AG04449 (cell line): ENCODE measurements around the gene KRT13.

Experiments used
- CTCF ChIA-PET: fragments of 350-600 bp; formaldehyde crosslinking; extraction: SDS; loops from one replicate; lab custom pipeline; 2021; ENCODE audit warnings: antibody characterized with exemption; lab: Yijun Ruan, JAX
- POLR2A ChIA-PET: fragments of 400-600, 350-600 bp; formaldehyde crosslinking; extraction: SDS; loops from one replicate; lab custom pipeline; 2020; ENCODE audit warnings: antibody characterized with exemption, inconsistent platforms; lab: Yijun Ruan, JAX
- DNase-seq: peaks from one replicate; pipeline ENCODE4 v3.0.0-alpha.2; 2010; ENCODE audit warnings: low read depth, low spot score
- H3K4me3 ChIP-seq: 2 replicates; pipeline ENCODE4 v1.5.1; 2011; ENCODE audit warnings: low read depth, mild to moderate bottlenecking, control low read depth, low read length
- TF ChIP-seq, protein P1 (sequence below): IDR thresholded peaks from one replicate; pipeline ENCODE4 v1.5.1; 2011; ENCODE audit warnings: mild to moderate bottlenecking, moderate library complexity, low read length, control low read depth, inconsistent platforms; ENCODE audit not compliant: insufficient read depth; ENCODE audit errors: missing control alignments

The KRT13 gene

DNA sequence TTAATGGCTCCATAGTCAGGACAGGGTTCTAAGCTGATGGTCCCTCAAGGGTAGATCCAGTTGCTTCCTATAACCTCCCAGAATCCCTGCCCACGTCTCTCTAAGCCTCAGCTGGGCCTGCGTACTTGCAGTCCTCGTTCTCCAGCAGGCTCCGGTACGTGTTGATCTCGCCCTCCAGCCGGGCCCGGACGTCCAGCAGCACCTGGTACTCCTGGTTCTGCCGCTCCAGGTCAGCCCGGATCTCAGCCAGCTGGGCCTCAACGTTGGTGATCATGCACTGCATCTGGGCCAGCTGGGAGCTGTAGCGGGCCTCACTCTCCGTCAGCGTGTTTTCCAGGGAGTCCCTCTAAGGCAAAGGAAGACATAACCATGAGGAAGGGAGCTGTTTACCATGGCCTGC is 42.7 kb downstream of the KRT13 start:
- TF ChIP-seq, protein P1, sequence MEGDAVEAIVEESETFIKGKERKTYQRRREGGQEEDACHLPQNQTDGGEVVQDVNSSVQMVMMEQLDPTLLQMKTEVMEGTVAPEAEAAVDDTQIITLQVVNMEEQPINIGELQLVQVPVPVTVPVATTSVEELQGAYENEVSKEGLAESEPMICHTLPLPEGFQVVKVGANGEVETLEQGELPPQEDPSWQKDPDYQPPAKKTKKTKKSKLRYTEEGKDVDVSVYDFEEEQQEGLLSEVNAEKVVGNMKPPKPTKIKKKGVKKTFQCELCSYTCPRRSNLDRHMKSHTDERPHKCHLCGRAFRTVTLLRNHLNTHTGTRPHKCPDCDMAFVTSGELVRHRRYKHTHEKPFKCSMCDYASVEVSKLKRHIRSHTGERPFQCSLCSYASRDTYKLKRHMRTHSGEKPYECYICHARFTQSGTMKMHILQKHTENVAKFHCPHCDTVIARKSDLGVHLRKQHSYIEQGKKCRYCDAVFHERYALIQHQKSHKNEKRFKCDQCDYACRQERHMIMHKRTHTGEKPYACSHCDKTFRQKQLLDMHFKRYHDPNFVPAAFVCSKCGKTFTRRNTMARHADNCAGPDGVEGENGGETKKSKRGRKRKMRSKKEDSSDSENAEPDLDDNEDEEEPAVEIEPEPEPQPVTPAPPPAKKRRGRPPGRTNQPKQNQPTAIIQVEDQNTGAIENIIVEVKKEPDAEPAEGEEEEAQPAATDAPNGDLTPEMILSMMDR = no peak
- no peak for DNase-seq
- CTCF ChIA-PET = interaction anchor here (1.0 to 4.0 kb wide), 2 partner anchors 86 to 843 kb away, joined by 3 to 14 read pairs; no protein-coding TSS in a partner anchor
- H3K4me3 ChIP-seq = no peak overlapping the region
- POLR2A ChIA-PET = no interaction called here

DNA sequence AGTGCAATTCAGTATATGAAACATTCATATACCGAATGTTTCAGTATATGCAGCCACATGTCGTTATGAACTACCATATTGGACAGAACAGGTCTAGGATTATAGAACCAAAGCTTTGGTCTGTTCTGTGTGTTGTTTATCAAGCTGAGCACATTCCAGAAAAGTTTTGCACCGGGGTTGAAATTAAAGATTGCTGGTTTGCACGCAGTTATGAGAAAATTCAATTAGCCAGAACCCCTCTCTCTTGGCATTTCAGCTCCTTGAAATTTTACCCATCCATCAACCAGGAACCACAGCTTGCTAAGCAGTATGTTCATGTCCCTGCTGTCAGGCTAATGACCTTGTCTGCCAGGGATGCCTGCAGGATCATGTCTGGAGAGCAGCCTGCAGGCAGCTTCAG is 47.7 kb downstream of the KRT13 start:
- CTCF ChIA-PET = interaction anchor here (1.0 to 3.5 kb wide), 6 partner anchors 13 to 205 kb away, joined by 3 to 17 read pairs (median 4); no protein-coding TSS in a partner anchor
- POLR2A ChIA-PET = no interaction called here
- no peak for DNase-seq

DNA sequence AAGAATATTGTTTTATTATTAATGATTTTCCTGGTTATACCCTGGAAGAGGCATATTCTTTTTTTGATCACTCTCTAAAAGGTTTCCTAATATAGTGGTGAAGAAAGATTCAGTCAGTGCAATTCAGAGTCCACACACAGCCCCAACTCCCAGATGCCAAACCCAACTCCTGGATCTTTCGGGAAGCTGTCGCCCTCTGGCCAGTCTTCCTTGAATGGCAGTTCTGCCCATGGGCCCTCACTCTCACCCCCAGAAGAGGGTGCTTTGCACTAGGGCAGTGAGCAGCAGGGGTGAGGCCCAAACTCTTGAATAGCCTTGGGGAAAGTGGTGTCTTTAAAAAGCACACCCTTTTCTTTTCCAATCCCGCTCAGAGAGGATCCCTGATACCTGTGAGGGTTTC is 49.2 kb downstream of the KRT13 start:
- H3K4me3 ChIP-seq = no peak overlapping the region
- DNase-seq = no peak
- CTCF ChIA-PET = interaction anchor here (3.5 kb wide), 1 partner anchor 93 kb away, joined by 17 read pairs; no protein-coding TSS in a partner anchor
- TF ChIP-seq, protein P1 = no peak
- POLR2A ChIA-PET = no interaction called here

More for the DNA sequence above, 47.7 kb downstream of the KRT13 start:
- H3K4me3 ChIP-seq = no peak overlapping the region
- TF ChIP-seq, protein P1 = no peak

- POLR2A ChIA-PET = no interaction called here
- DNase-seq = no peak
- no peak overlapping the region for H3K4me3 ChIP-seq
- CTCF ChIA-PET = interaction anchor here (1.1 kb wide), 1 partner anchor 93 kb away, joined by 3 read pairs; no protein-coding TSS in a partner anchor
- TF ChIP-seq, protein P1 = no peak
Observed at GRCh38 chr17:41455236-41455635, 50.2 kb downstream of the KRT13 start.

DNA sequence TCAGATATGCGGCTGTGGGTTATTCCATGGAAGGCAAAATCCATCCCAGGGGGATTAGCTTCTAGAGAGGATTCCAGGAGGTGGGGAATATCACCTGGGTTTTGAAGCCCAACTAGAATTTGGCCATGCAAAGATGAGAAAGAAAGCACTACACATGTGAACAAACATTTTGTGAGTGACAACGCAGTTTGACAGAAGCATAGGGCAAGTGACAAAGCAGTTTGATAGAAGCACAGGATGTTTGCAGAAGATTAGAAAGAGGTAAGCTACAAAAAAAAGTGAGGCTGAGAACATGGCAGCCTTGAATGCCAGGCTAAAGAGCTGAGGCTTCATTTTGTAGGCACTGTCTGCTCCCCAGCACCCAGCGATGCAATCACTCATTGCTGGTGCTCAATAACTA is 52.3 kb downstream of the KRT13 start:
- DNase-seq = no peak
- POLR2A ChIA-PET = no interaction called here
- TF ChIP-seq, protein P1 = no peak
- CTCF ChIA-PET = interaction anchor here (1.2 kb wide), 1 partner anchor 123 kb away, joined by 3 read pairs; no protein-coding TSS in a partner anchor
- H3K4me3 ChIP-seq = no peak overlapping the region

GRCh38 chr17:41452281-41452680 is 53.1 kb downstream of the KRT13 start:
- ChIA-PET POLR2A (no interaction called here), CTCF (interaction anchor here (0.6 to 1.3 kb wide), 6 partner anchors 43 to 198 kb away, joined by 3 to 7 read pairs (median 3); no protein-coding TSS in a partner anchor)
- H3K4me3 ChIP-seq = no peak overlapping the region
- TF ChIP-seq, protein P1 = no peak
- no peak for DNase-seq
